Esophagus (tissue), 2 donors: ENCODE measurements around the gene TIAM1. TPM values are rescaled to one million over a fixed set of nuclear protein-coding genes. Genes with fewer than 3 reads are reported as not detected.

Experiments used
- H3K27ac ChIP-seq, 2 donors: one replicate each; pipeline ENCODE4 v1.5.1; 2013; ENCODE audit warnings: low read depth in 2 of 2, mild to moderate bottlenecking in 2 of 2, inconsistent platforms in 1 of 2, low read length in 1 of 2, moderate library complexity in 1 of 2
- H3K27me3 ChIP-seq, 2 donors: one replicate each; pipeline ENCODE4 v1.6.1; 2013; ENCODE audit warnings: low read length in 2 of 2, control low read depth in 1 of 2, mild to moderate bottlenecking in 1 of 2; ENCODE audit not compliant: insufficient read depth in 2 of 2, control insufficient read depth in 1 of 2
- H3K36me3 ChIP-seq, 2 donors: one replicate each; pipeline ENCODE4 v1.6.1; 2013; ENCODE audit warnings: low read length in 1 of 2; ENCODE audit not compliant: control insufficient read depth in 2 of 2, insufficient read depth in 2 of 2
- H3K4me1 ChIP-seq, 2 donors: one replicate each; pipeline ENCODE4 v1.6.1; 2013; ENCODE audit warnings: low read length in 1 of 2; ENCODE audit not compliant: control insufficient read depth in 2 of 2, insufficient read depth in 2 of 2
- H3K4me3 ChIP-seq, 2 donors: one replicate each; pipeline ENCODE4 v1.5.1; 2013; ENCODE audit warnings: low read length in 2 of 2, mild to moderate bottlenecking in 2 of 2, low read depth in 1 of 2, moderate library complexity in 1 of 2
- H3K9me3 ChIP-seq, 2 donors: one replicate each; pipeline ENCODE4 v1.6.1; 2013; ENCODE audit warnings: mild to moderate bottlenecking in 2 of 2, low read depth in 1 of 2, low read length in 1 of 2, moderate library complexity in 1 of 2; ENCODE audit not compliant: control insufficient read depth in 2 of 2, insufficient read depth in 1 of 2
- WGBS, 2 donors: extraction: QIAGEN DNeasy Blood & Tissue Kit; methylation state at CpG; one replicate each; pipeline ENCODE4 v1.1.7; 2013; 5-methylcytosine and 5-hydroxymethylcytosine counted together
- polyA plus RNA-seq, 2 donors: library from polyadenylated mRNA; stranded (reverse); fragments of 200-250 nt; gene quantifications; one replicate each; pipeline ENCODE4 v1.2.3, GENCODE V29; 2013
- donor health status: healthy with polysubstance abuse.
- donor health status: Bipolar disorder and iron deficiency.

Gene TIAM1
- polyA plus RNA-seq, 2 donors: 19.5 to 24.3 TPM

DNA sequence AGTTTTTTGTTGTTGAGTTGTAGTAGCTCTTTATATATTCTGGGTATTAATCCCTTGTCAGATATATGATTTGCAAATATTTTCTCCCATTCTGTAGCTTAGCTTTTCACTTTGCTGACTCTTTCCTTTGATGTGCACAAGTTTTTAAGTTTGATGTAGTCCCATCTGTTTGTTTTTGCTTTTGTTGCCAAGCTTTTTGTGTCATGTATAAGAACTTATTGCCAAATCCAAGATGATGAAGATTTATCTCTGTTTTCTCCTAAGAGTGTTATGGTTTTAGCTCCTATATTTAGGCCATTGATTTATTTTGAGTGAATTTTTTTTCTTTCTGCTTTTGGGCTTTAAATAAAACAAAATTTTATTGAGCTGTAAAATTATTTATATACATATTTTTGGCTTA lies 253.7 kb downstream of the TIAM1 start:
- no peak overlapping the region for H3K4me3 ChIP-seq
- H3K27me3 ChIP-seq: no peaks in the 10 kb centered on the region
- H3K4me1 ChIP-seq: no peaks in the 10 kb centered on the region
- H3K27ac ChIP-seq: no peak overlapping the region
- no peaks in the 10 kb centered on the region for H3K36me3 ChIP-seq
- H3K9me3 ChIP-seq: peaks cover 0 to 5% of the 10 kb centered on the region in 2 donors

DNA sequence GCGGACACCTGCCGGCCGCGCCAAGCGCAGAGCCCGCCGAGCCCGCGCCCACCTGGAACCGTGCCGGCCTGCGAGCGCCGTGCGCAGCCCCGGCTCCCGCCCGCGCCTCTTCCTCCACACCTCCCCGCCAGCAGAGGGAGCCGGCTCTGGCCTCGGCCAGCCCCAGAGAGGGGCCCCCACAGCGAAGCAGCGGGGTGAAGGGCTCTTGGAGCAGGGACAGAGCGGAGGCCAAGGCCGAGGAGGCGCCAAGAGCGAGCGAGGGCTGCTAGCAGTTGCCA lies 255.6 kb downstream of the TIAM1 start:
- no peaks in the 10 kb centered on the region for H3K4me1 ChIP-seq
- H3K27ac ChIP-seq: no peak overlapping the region
- H3K4me3 ChIP-seq: no peak overlapping the region
- H3K36me3 ChIP-seq: no peaks in the 10 kb centered on the region
- no peaks in the 10 kb centered on the region for H3K27me3 ChIP-seq
- 84 to 88% methylated on average over 29 of the region's 29 CpGs for WGBS, 2 donors
- peaks cover 0 to 5% of the 10 kb centered on the region in 2 donors for H3K9me3 ChIP-seq

DNA sequence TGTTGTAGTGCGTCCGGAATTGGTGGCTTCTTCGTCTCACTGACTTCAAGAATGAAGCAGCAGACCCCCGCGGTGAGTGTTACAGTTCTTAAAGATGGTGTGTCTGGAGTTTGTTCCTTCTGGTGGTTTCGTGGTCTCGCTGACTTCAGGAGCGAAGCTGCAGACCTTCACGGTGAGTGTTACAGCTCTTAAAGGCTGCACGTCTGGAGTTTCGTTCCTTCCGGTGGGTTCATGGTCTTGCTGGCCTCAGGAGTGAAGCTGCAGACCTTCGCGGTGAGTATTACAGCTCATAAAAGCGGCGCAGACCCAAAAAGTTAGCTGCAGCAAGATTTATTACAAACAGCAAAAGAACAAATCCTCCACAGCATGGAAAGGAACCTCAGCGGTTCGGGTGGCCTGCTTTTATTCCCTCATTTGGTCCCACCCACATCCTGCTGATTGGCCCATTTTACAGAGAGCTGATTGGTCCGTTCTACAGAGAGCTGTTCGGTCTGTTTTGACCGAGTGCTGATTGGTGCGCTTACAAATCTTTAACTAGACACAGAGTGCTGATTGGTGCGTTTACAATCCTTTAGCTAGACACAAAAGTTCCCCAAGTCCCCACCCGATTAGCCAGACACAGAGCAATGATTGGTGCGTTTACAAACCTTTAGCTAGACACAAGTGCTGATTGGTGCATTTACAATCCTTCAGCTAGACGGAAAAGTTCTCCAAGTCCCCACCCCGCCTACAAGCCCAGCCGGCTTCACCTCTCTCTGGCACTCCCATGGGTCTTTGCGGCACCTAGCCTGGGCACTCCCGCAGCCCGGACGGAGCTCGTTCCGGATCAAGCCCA lies 256.2 kb downstream of the TIAM1 start:
- Histone ChIP-seq H3K36me3 (no peaks in the 10 kb centered on the region), H3K4me3 (no peak overlapping the region), H3K27me3 (no peaks in the 10 kb centered on the region), H3K27ac (no peak overlapping the region), H3K4me1 (no peaks in the 10 kb centered on the region), H3K9me3 (peaks cover 0 to 5% of the 10 kb centered on the region in 2 donors)
- WGBS, 2 donors: 76 to 81% methylated on average over 34 of the region's 34 CpGs

DNA sequence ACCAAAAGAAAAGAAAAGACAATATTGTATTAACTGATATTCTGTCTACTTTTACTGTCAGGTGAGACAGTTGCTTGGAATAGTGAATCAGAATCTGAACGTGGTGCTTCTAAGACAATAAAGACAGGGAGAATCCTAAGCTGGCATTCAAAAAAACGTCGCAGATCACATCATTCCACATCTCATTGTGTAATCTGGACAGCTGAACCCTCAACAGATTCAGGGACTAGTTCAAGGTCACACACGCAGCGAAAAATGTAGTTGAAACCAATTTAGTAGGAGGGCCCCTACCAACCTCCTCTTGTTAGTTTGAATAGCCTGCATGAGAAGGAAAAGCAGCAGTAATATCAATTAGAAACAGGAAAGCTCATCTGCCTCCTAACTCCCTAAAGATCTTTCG lies 259.4 kb downstream of the TIAM1 start:
- H3K9me3 ChIP-seq: peaks cover 0 to 5% of the 10 kb centered on the region in 2 donors
- no peak overlapping the region for H3K27ac ChIP-seq
- H3K4me1 ChIP-seq: no peaks in the 10 kb centered on the region
- H3K27me3 ChIP-seq: no peaks in the 10 kb centered on the region
- 67 to 73% methylated on average over 6 of the region's 6 CpGs for WGBS, 2 donors
- H3K4me3 ChIP-seq: no peak overlapping the region
- H3K36me3 ChIP-seq: no peaks in the 10 kb centered on the region

DNA sequence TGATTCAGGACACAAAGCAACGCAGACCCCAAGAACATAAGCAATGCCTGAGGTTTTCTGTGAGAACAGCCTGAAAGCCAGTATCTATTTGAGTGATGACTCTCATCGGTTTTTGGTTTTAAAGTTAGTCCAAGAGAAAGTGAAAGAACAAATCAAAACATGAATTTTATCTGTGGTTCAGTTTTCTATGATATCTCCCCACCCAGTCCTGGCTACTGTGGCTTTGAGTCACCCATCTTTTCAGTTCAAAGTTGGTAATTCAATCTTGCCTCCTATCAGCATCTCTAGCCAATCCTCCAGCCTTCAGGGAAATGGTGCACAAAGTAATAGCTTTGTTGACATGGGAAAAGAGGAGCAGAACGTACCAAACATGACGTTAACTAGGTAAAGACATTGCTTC lies 265.3 kb downstream of the TIAM1 start:
- Histone ChIP-seq H3K4me3 (no peak overlapping the region), H3K27me3 (no peaks in the 10 kb centered on the region), H3K36me3 (no peaks in the 10 kb centered on the region), H3K9me3 (no peaks in the 10 kb centered on the region), H3K4me1 (no peaks in the 10 kb centered on the region), H3K27ac (no peak overlapping the region)
- 53 to 57% methylated on average over 4 of the region's 4 CpGs for WGBS, 2 donors

DNA sequence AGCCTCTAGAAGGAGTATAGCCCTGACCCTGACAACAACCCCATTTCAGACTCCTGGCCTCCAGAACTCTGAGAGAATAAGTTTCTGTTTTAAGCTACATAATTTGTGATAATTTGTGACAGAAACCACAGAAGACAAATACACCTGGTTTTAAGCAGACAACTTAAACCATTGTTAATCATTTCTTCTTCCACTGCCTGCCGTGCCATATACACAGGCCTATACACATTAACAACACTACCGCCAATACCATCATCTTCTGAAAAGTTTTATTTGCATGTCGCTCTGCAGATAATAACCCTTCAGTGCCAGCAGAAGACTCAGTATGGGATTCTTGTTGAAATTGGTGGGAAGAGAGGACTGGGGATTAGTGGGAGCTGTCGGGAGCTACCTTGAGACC lies 265.8 kb downstream of the TIAM1 start:
- no peak overlapping the region for H3K4me3 ChIP-seq
- no peaks in the 10 kb centered on the region for H3K36me3 ChIP-seq
- no peaks in the 10 kb centered on the region for H3K27me3 ChIP-seq
- no peaks in the 10 kb centered on the region for H3K9me3 ChIP-seq
- no peak overlapping the region for H3K27ac ChIP-seq
- 82 to 89% methylated on average over 4 of the region's 4 CpGs for WGBS, 2 donors
- H3K4me1 ChIP-seq: no peaks in the 10 kb centered on the region

DNA sequence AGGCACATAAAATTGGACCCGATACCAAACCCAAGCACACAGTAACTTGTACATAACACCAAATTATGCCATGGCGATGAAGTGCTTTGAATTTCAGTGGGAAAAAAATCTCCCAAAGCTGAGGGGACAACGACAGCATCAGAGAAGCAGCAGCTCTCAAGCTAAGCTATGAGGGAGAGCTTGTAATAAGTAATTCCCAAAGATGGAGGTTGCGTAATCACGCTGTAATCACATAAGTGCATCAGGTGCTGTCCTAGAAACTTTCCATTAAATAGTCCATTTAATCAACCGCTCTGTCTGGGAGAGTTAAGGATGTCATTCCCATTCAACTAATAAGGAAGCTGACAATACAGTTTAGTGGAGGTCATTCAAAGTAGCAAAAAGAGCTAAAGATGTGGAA lies 268.2 kb downstream of the TIAM1 start:
- no peaks in the 10 kb centered on the region for H3K36me3 ChIP-seq
- no peaks in the 10 kb centered on the region for H3K27me3 ChIP-seq
- no peak overlapping the region for H3K27ac ChIP-seq
- H3K4me3 ChIP-seq: no peak overlapping the region
- no peaks in the 10 kb centered on the region for H3K9me3 ChIP-seq
- 92 to 95% methylated on average over 6 of the region's 6 CpGs for WGBS, 2 donors
- no peaks in the 10 kb centered on the region for H3K4me1 ChIP-seq

DNA sequence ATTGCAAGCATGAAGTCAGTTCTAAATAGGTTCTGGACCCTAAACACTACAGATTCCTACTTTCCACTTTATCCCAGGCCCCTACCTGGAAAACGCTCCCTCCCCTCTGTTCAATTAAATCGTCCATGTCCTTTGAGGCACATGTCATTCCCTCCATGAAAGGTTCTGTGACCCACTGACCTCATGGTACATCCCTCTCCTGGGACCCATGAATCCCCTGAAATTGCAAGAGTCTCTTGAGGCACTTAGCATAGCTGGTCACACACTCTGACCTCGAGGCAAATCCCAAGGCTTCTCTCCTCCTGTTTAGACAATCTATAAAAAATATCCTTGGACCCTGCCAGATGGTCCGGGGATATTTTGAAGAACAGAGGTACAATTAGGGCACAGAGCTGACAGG lies 271.5 kb downstream of the TIAM1 start:
- no peak overlapping the region for H3K27ac ChIP-seq
- H3K4me1 ChIP-seq: no peaks in the 10 kb centered on the region
- H3K9me3 ChIP-seq: no peaks in the 10 kb centered on the region
- H3K4me3 ChIP-seq: no peak overlapping the region
- H3K36me3 ChIP-seq: no peaks in the 10 kb centered on the region
- WGBS, 2 donors: 48 to 51% methylated on average over 4 of the region's 4 CpGs
- H3K27me3 ChIP-seq: no peaks in the 10 kb centered on the region
